NCI-H2227 (cell line): ENCODE measurements around the gene FANCG.

Source experiments
- DNase-seq: peaks from one replicate; lab custom pipeline; 2025; ENCODE audit not compliant: unreplicated experiment; lab: John Stamatoyannopoulos, UW

The FANCG gene

DNA sequence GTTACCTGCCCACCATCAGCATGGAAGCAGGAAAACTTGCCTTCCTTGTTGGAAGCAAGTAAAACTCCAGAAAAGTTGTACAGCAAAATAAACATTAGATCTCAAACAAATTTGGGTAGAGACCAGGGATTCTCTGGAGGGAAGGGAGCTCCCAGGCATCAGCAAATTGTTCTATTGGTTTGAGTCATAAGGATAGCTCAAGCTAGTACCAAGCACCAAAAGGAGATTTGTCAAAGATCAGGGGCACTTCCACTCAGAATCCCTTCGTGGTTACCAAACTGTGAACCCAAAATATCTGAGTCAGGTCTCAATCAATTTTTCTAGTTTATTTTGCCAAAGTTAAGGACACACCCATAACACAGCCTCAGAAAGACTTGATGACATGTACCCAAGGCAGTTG is 52.4 kb downstream of the FANCG start:
- no peak for DNase-seq

DNA sequence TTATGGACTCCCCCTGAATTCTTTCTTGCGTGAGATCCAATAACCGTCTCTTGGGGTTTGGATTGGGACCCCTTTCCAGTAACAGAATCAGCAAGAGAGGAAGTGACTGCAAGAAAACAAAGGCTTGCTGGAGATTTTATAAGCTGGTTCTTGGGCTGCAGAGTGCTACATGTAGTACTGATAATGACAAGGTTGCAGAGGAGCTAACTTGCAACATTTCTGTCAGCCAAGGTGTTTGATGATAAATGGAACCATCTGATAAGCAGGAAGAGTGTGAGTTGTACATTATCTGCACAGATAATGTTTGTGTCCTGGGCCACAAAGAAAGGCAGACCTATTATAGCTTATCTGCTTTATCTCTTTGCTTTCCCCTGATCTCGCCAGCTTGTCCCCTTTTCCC is 53.1 kb downstream of the FANCG start:
- DNase-seq = no peak
